GM12891 (cell line): ENCODE results near the gene GRAMD1A.

ENCODE experiments used
- POLR2A ChIP-seq: IDR thresholded peaks from 2 replicates; pipeline ENCODE4 v1.6.1; 2011; ENCODE audit warnings: low read depth, low read length, control low read depth
- POLR2AphosphoS5 ChIP-seq: IDR thresholded peaks from 2 replicates; pipeline ENCODE4 v1.6.1; 2011; ENCODE audit warnings: low read depth, low read length, control low read depth
- SPI1 ChIP-seq: IDR thresholded peaks from 2 replicates; pipeline ENCODE4 v1.6.1; 2011; ENCODE audit warnings: low read depth, low read length, control low read depth
- TAF1 ChIP-seq: IDR thresholded peaks from 2 replicates; pipeline ENCODE4 v1.6.1; 2011; ENCODE audit warnings: low read depth, low read length, control low read depth

- no peak for TF ChIP-seq POLR2A
- TF ChIP-seq POLR2AphosphoS5: no peak
- no peak for TF ChIP-seq TAF1
- no peak for TF ChIP-seq SPI1
Observed at GRCh38 chr19:34953092-34953491, 47.0 kb upstream of the GRAMD1A start.
